ENCODE measurements around the gene LMNB1.

DNA sequence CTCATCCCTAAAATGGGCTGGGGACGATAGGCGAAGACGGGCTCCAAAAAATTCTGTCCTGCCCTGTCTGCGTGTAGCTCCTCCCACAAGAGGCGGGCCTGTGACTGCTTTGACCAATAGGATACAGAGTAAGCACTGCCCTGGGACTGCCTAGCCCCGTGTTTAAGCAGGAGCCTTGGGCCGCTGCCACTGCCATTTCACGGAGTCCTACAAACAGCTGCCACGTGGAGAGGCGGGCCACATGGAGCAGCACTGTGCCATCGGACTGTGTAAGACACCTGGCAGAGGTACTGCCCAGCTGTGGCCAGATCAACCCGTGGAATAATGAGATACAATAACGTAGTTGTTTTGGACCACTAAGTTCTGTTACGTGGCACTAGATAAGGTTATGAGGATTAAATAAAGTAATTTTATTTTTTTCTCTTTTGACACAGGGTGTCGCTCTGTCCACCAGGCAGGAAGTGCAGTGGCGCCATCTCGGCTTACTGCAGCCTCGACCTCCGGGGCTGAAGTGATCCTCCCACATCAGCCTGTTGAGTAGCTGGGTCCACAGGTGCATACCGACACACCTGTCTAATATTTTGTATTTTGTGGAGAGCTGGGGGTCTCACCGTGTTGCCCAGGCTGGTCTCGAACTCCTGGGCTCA is 87.2 kb downstream of the LMNB1 start:
- TF ChIP-seq, protein P1, sequence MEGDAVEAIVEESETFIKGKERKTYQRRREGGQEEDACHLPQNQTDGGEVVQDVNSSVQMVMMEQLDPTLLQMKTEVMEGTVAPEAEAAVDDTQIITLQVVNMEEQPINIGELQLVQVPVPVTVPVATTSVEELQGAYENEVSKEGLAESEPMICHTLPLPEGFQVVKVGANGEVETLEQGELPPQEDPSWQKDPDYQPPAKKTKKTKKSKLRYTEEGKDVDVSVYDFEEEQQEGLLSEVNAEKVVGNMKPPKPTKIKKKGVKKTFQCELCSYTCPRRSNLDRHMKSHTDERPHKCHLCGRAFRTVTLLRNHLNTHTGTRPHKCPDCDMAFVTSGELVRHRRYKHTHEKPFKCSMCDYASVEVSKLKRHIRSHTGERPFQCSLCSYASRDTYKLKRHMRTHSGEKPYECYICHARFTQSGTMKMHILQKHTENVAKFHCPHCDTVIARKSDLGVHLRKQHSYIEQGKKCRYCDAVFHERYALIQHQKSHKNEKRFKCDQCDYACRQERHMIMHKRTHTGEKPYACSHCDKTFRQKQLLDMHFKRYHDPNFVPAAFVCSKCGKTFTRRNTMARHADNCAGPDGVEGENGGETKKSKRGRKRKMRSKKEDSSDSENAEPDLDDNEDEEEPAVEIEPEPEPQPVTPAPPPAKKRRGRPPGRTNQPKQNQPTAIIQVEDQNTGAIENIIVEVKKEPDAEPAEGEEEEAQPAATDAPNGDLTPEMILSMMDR (IDR thresholded peaks at IDR 0.05), result no peak
- TF ChIP-seq EP300 (IDR thresholded peaks at IDR 0.05), result no peak
- TF ChIP-seq POLR2AphosphoS5 (IDR thresholded peaks at IDR 0.05), result no peak
